SU-DHL-6 (cell line): ENCODE data around the gene APLNR.

ENCODE experiments used
- EZH2phosphoT487 ChIP-seq: fragments of 200-600 bp; sonication (generic), shearing (Covaris generic); conservative IDR thresholded peaks from 2 replicates; pipeline ENCODE4 v1.6.1; 2018; ENCODE audit warnings: mild to moderate bottlenecking, antibody characterized with exemption, low read length, moderate library complexity, mixed read lengths
- TF ChIP-seq, protein P1 (sequence below): fragments of 200-600 bp; sonication (generic); IDR thresholded peaks from one replicate; pipeline ENCODE4 v1.5.1; 2017; ENCODE audit warnings: antibody characterized with exemption, mild to moderate bottlenecking, low read length, moderate library complexity; ENCODE audit not compliant: insufficient read depth, poor library complexity, severe bottlenecking

GRCh38 chr11:57235761-57236703 lies 1.0 kb downstream of the APLNR start:
- TF ChIP-seq EZH2phosphoT487: no peak
- TF ChIP-seq, protein P1, sequence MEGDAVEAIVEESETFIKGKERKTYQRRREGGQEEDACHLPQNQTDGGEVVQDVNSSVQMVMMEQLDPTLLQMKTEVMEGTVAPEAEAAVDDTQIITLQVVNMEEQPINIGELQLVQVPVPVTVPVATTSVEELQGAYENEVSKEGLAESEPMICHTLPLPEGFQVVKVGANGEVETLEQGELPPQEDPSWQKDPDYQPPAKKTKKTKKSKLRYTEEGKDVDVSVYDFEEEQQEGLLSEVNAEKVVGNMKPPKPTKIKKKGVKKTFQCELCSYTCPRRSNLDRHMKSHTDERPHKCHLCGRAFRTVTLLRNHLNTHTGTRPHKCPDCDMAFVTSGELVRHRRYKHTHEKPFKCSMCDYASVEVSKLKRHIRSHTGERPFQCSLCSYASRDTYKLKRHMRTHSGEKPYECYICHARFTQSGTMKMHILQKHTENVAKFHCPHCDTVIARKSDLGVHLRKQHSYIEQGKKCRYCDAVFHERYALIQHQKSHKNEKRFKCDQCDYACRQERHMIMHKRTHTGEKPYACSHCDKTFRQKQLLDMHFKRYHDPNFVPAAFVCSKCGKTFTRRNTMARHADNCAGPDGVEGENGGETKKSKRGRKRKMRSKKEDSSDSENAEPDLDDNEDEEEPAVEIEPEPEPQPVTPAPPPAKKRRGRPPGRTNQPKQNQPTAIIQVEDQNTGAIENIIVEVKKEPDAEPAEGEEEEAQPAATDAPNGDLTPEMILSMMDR: no peak
